K562 (cell line): ENCODE results near the gene ZNF48. TPM values are rescaled to one million over a fixed set of nuclear protein-coding genes. Genes with fewer than 3 reads are reported as not detected.

ENCODE experiments used
- CBX3 ChIP-seq, 2 experiments: IDR thresholded peaks; 1 replicate in 1 of 2; 2 replicates in 1 of 2; pipeline ENCODE4 v1.6.1; 2012; ENCODE audit warnings: inconsistent platforms in 2 of 2, low read length in 2 of 2, borderline replicate concordance in 1 of 2, control low read depth in 1 of 2
- CCAR2 ChIP-seq: fragments of 200-400 bp; formaldehyde crosslinking; IDR thresholded peaks from 2 replicates; pipeline ENCODE4 v1.6.1; 2017; ENCODE audit warnings: mild to moderate bottlenecking, low read depth, low read length
- DACH1 ChIP-seq: fragments of 450-650 bp; IDR thresholded peaks from 2 replicates; pipeline ENCODE4 v1.6.1; 2018; ENCODE audit not compliant: partially characterized antibody
- ESRRA ChIP-seq: fragments of 450-650 bp; IDR thresholded peaks from 2 replicates; pipeline ENCODE4 v1.6.1; 2014; ENCODE audit warnings: low read depth, mild to moderate bottlenecking, moderate library complexity, borderline replicate concordance
- FUS ChIP-seq: fragments of 200-400 bp; formaldehyde crosslinking; optimal IDR thresholded peaks from 2 replicates; pipeline ENCODE3; 2017; ENCODE audit warnings: low read depth, low read length
- HDAC1 ChIP-seq, 2 experiments: fragments of 450-650 bp; IDR thresholded peaks; 2 replicates each; pipeline ENCODE4 v1.6.1; 2016 to 2017; ENCODE audit warnings: inconsistent platforms in 1 of 2, mild to moderate bottlenecking in 1 of 2, moderate library complexity in 1 of 2
- IFI16 ChIP-seq: fragments of 250-450 bp; sonication (Bioruptor Pico); IDR thresholded peaks from 2 replicates; pipeline ENCODE4 v2.1.2; 2022; ENCODE audit warnings: mild to moderate bottlenecking, inconsistent platforms
- NFIX ChIP-seq: fragments of 250-450 bp; sonication (Bioruptor Pico); IDR thresholded peaks from 2 replicates; pipeline ENCODE4 v1.4.0; 2020; ENCODE audit warnings: low read depth, mild to moderate bottlenecking, moderate library complexity
- NFYB ChIP-seq: IDR thresholded peaks from 2 replicates; pipeline ENCODE4 v1.6.1; 2011; ENCODE audit warnings: mild to moderate bottlenecking, moderate library complexity; ENCODE audit not compliant: insufficient read length; ENCODE audit errors: extremely low read depth
- SOX6 ChIP-seq: fragments of 450-650 bp; IDR thresholded peaks from 2 replicates; pipeline ENCODE4 v1.6.1; 2014; ENCODE audit warnings: mild to moderate bottlenecking
- SRSF9 ChIP-seq: fragments of 200-400 bp; formaldehyde crosslinking; IDR thresholded peaks from 2 replicates; pipeline ENCODE4 v1.6.1; 2017; ENCODE audit warnings: low read depth, low read length, borderline replicate concordance
- ZFPM2 ChIP-seq: fragments of 250-450 bp; sonication (Bioruptor Pico); IDR thresholded peaks from 2 replicates; pipeline ENCODE4 v1.5.1; 2022; ENCODE audit warnings: mild to moderate bottlenecking
- ZNF143 ChIP-seq: sonication (generic); formaldehyde crosslinking; IDR thresholded peaks from 2 replicates; pipeline ENCODE4 v1.9.0; 2022; ENCODE audit warnings: mild to moderate bottlenecking, missing genetic modification reagents
- ZNF696 ChIP-seq: fragments of 250-450 bp; sonication (Bioruptor Pico); conservative IDR thresholded peaks from 2 replicates; pipeline ENCODE4 v1.4.0; 2020; ENCODE audit warnings: mild to moderate bottlenecking, moderate library complexity
- ZZZ3 ChIP-seq: fragments of 450-650 bp; IDR thresholded peaks from 2 replicates; pipeline ENCODE4 v1.6.1; 2016; ENCODE audit warnings: antibody characterized with exemption, mild to moderate bottlenecking, moderate library complexity
- polyA plus RNA-seq, 8 experiments: library from polyadenylated mRNA; depleted of rRNA in 4 of 8; stranded (reverse) in 5 of 8; unstranded in 3 of 8; fragments of >200 nt; fragmentation: Nextera tagmentation in 2 of 8; fragmentation: Illumina TruSeq in 1 of 8; extraction: Ambion mirVana in 2 of 8; extraction: Trizol in 1 of 8; gene quantifications; 2 replicates each; pipeline versions ENCODE4 v1.2.1 to v1.2.3, GENCODE V29; 2011 to 2014; ENCODE audit warnings: inconsistent platforms in 1 of 8, missing spikeins in 1 of 8
- total RNA-seq, 7 experiments: library from RNA; depleted of rRNA in 6 of 7; stranded (reverse); fragments of >200 nt in 6 of 7; fragmentation: Illumina TruSeq in 2 of 7; extraction: Trizol in 2 of 7; gene quantifications; 2 replicates each; pipeline versions ENCODE4 v1.2.1 to v1.2.3, GENCODE V29; 2011 to 2021; ENCODE audit warnings: low replicate concordance in 1 of 7
- TF ChIP-seq, protein P1 (sequence below), 2 experiments: fragments of 150-350 bp in 1 of 2; IDR thresholded peaks; 2 replicates each; pipeline ENCODE4 v1.6.1; 2012 to 2016; ENCODE audit warnings: low read depth in 2 of 2, low read length in 2 of 2, mild to moderate bottlenecking in 1 of 2, moderate library complexity in 1 of 2
- TF ChIP-seq, protein P2 (sequence below): fragments of 450-650 bp; formaldehyde crosslinking; IDR thresholded peaks from 2 replicates; pipeline ENCODE4 v1.4.0; 2022; ENCODE audit warnings: missing genetic modification characterization
- TF ChIP-seq, protein P3 (sequence below): fragments of 250-450 bp; sonication (Bioruptor Pico); IDR thresholded peaks from 2 replicates; pipeline ENCODE4 v1.9.0; 2021; ENCODE audit warnings: mild to moderate bottlenecking
- TF ChIP-seq, protein P4 (sequence below): sonication (generic); formaldehyde crosslinking; IDR thresholded peaks from 2 replicates; pipeline ENCODE4 v1.8.1; 2023; ENCODE audit warnings: mild to moderate bottlenecking, missing genetic modification reagents
- TF ChIP-seq, protein P5 (sequence below), 2 experiments: fragments of 450-650 bp; conservative IDR thresholded peaks; 2 replicates each; pipeline ENCODE4 v1.6.1; 2017; ENCODE audit warnings: mild to moderate bottlenecking in 2 of 2, moderate library complexity in 2 of 2

The ZNF48 gene
- total and polyA plus RNA-seq, 9 of the 15 experiments (the other 6 are each of a cell fraction or from before 2014, with no cell fraction given): 0.38 to 11.6 (median 4.7) TPM

DNA sequence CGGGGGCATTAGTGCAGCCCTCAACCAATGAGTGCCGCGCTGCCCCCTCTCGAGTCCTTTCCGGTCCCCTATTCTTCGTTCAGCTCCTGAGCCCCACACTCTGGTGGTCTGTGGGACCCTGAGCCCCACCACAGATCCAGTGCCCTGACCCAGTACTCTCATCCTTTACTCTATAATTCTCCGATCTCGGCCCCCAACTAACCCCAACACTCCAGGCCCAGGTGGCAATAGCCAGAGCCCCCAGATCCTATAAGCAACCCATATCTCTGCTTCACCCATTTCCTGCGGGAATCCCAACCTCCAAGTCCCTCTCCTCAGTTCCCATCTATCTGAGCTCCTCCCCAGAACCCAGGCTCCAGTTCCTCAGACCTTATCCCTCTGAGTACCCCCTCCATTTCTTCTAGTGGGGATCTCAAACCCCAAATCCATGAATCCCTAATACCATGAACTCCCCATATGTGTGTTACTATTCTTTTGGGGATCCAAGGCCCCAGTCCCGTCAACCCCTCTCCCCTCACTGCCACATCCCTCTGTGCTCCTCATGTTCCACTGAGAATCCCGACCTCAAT is 23.9 kb upstream of the ZNF48 start (continued):
- TF ChIP-seq, protein P1, sequence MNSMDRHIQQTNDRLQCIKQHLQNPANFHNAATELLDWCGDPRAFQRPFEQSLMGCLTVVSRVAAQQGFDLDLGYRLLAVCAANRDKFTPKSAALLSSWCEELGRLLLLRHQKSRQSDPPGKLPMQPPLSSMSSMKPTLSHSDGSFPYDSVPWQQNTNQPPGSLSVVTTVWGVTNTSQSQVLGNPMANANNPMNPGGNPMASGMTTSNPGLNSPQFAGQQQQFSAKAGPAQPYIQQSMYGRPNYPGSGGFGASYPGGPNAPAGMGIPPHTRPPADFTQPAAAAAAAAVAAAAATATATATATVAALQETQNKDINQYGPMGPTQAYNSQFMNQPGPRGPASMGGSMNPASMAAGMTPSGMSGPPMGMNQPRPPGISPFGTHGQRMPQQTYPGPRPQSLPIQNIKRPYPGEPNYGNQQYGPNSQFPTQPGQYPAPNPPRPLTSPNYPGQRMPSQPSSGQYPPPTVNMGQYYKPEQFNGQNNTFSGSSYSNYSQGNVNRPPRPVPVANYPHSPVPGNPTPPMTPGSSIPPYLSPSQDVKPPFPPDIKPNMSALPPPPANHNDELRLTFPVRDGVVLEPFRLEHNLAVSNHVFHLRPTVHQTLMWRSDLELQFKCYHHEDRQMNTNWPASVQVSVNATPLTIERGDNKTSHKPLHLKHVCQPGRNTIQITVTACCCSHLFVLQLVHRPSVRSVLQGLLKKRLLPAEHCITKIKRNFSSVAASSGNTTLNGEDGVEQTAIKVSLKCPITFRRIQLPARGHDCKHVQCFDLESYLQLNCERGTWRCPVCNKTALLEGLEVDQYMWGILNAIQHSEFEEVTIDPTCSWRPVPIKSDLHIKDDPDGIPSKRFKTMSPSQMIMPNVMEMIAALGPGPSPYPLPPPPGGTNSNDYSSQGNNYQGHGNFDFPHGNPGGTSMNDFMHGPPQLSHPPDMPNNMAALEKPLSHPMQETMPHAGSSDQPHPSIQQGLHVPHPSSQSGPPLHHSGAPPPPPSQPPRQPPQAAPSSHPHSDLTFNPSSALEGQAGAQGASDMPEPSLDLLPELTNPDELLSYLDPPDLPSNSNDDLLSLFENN (IDR thresholded peaks at IDR 0.05; ENCODE audit: low read depth in 2 of 2, low read length in 2 of 2): no peak
- TF ChIP-seq, protein P2, sequence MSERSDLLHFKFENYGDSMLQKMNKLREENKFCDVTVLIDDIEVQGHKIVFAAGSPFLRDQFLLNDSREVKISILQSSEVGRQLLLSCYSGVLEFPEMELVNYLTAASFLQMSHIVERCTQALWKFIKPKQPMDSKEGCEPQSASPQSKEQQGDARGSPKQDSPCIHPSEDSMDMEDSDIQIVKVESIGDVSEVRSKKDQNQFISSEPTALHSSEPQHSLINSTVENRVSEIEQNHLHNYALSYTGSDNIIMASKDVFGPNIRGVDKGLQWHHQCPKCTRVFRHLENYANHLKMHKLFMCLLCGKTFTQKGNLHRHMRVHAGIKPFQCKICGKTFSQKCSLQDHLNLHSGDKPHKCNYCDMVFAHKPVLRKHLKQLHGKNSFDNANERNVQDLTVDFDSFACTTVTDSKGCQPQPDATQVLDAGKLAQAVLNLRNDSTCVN (CRISPR knock-in tag): no peak
- TF ChIP-seq, protein P3, sequence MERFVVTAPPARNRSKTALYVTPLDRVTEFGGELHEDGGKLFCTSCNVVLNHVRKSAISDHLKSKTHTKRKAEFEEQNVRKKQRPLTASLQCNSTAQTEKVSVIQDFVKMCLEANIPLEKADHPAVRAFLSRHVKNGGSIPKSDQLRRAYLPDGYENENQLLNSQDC: no peak
- TF ChIP-seq, protein P4, sequence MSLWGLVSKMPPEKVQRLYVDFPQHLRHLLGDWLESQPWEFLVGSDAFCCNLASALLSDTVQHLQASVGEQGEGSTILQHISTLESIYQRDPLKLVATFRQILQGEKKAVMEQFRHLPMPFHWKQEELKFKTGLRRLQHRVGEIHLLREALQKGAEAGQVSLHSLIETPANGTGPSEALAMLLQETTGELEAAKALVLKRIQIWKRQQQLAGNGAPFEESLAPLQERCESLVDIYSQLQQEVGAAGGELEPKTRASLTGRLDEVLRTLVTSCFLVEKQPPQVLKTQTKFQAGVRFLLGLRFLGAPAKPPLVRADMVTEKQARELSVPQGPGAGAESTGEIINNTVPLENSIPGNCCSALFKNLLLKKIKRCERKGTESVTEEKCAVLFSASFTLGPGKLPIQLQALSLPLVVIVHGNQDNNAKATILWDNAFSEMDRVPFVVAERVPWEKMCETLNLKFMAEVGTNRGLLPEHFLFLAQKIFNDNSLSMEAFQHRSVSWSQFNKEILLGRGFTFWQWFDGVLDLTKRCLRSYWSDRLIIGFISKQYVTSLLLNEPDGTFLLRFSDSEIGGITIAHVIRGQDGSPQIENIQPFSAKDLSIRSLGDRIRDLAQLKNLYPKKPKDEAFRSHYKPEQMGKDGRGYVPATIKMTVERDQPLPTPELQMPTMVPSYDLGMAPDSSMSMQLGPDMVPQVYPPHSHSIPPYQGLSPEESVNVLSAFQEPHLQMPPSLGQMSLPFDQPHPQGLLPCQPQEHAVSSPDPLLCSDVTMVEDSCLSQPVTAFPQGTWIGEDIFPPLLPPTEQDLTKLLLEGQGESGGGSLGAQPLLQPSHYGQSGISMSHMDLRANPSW (CRISPR knock-in tag): 0 out of 2 replicates have a peak, but pooled peaks have one; percentile 26
- TF ChIP-seq, protein P5, sequence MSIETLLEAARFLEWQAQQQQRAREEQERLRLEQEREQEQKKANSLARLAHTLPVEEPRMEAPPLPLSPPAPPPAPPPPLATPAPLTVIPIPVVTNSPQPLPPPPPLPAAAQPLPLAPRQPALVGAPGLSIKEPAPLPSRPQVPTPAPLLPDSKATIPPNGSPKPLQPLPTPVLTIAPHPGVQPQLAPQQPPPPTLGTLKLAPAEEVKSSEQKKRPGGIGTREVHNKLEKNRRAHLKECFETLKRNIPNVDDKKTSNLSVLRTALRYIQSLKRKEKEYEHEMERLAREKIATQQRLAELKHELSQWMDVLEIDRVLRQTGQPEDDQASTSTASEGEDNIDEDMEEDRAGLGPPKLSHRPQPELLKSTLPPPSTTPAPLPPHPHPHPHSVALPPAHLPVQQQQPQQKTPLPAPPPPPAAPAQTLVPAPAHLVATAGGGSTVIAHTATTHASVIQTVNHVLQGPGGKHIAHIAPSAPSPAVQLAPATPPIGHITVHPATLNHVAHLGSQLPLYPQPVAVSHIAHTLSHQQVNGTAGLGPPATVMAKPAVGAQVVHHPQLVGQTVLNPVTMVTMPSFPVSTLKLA (conservative IDR thresholded peaks at IDR 0.05): no peak
- TF ChIP-seq HDAC1 (IDR thresholded peaks at IDR 0.05) (0 out of 4 replicates have a peak, but pooled peaks of 1 of the 2 experiments have one; percentile 30), NFIX (CRISPR knock-in tag) (no peak), ZZZ3 (no peak), ZFPM2 (no peak), IFI16 (CRISPR knock-in tag) (no peak), DACH1 (no peak), SOX6 (no peak), ZNF143 (no peak), ZNF696 (CRISPR knock-in tag) (no peak), NFYB (peak; percentile 64), CBX3 (IDR thresholded peaks at IDR 0.05; ENCODE audit: borderline replicate concordance in 1 of 2, low read length in 2 of 2) (no peak), ESRRA (no peak), SRSF9 (no peak), CCAR2 (no peak), FUS (no peak)
